Peyer's patch (tissue), 4 donors: Measurements from ENCODE around the gene ZNF394. TPM values are rescaled to one million over a fixed set of nuclear protein-coding genes. Genes with fewer than 3 reads are reported as not detected.

Source experiments
- DNase-seq, 3 donors: peaks; one replicate each; pipeline ENCODE4 v3.0.0-alpha.2; 2017 to 2019
- H3K27ac ChIP-seq, 4 donors: fragments of 200-600 bp; sonication (generic); one replicate each; pipeline ENCODE4 v1.5.1; 2016 to 2019
- H3K27me3 ChIP-seq, 2 donors: fragments of 200-600 bp; sonication (generic); one replicate each; pipeline ENCODE4 v1.5.1; 2019
- H3K36me3 ChIP-seq, 3 donors: fragments of 200-600 bp; sonication (generic); one replicate each; pipeline ENCODE4 v1.5.1; 2016 to 2019
- H3K4me1 ChIP-seq, 4 donors: fragments of 200-600 bp; sonication (generic); one replicate each; pipeline ENCODE4 v1.5.1; 2016 to 2019
- H3K4me3 ChIP-seq, 4 donors: fragments of 200-600 bp; sonication (generic); 1 replicate in 3 of 4; 2 replicates in 1 of 4; pipeline ENCODE4 v1.5.1; 2016 to 2019; ENCODE audit warnings: mild to moderate bottlenecking in 1 of 4
- H3K9me3 ChIP-seq, 4 donors: fragments of 200-600 bp; sonication (generic); one replicate each; pipeline ENCODE4 v1.5.1; 2016 to 2019; ENCODE audit warnings: mild to moderate bottlenecking in 1 of 4
- POLR2A ChIP-seq, 2 donors: fragments of 450-650 bp; IDR thresholded peaks; one replicate each; pipeline ENCODE4 v1.5.1; 2017; ENCODE audit warnings: antibody characterized with exemption in 2 of 2, mild to moderate bottlenecking in 2 of 2, moderate library complexity in 2 of 2
- total RNA-seq, 4 donors: library from RNA; depleted of rRNA; stranded (reverse); fragments of >200 nt; gene quantifications; one replicate each; pipeline ENCODE4 v1.1.0, GENCODE V29; 2016
- TF ChIP-seq, protein P1 (sequence below), 6 experiments: fragments of 450-650 bp in 4 of 6; fragments of 200-600 bp in 2 of 6; sonication (generic) in 1 of 6; IDR thresholded peaks; one replicate each; pipeline ENCODE4 v1.5.1; 2017 to 2019; ENCODE audit warnings: antibody characterized with exemption in 6 of 6, mild to moderate bottlenecking in 3 of 6, moderate library complexity in 1 of 6

ZNF394 gene
- total RNA-seq, 4 donors from 2014 or later = 37.3 to 71.8 (median 58.0) TPM

DNA sequence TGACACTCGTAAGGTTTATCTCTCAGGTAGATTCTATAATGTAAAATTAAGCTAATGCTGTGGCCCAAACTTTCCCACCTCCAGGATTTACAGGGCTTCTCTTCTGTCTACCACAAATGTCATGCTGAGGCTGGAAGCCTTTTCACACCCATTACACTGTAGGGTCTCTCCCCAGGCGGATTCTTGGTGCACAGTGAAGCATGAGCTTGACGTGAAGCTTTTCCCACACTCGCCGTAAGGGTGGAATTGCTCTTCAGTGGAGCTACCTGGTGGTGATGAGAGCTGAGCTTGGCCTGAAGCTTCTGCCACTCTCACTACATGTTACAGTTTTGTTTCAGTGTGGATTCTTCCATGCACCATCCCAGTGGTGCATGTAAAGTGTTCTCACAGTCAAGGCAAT, 40.5 kb upstream of the ZNF394 start:
- Histone ChIP-seq H3K4me3 (no peak overlapping the region), H3K36me3 (no peaks in the 10 kb centered on the region), H3K9me3 (peaks cover 0 to 19% (median 4%) of the 10 kb centered on the region in 4 donors), H3K27me3 (no peaks in the 10 kb centered on the region), H3K4me1 (no peaks in the 10 kb centered on the region), H3K27ac (no peak overlapping the region)
- DNase-seq = no peak
- TF ChIP-seq, protein P1, sequence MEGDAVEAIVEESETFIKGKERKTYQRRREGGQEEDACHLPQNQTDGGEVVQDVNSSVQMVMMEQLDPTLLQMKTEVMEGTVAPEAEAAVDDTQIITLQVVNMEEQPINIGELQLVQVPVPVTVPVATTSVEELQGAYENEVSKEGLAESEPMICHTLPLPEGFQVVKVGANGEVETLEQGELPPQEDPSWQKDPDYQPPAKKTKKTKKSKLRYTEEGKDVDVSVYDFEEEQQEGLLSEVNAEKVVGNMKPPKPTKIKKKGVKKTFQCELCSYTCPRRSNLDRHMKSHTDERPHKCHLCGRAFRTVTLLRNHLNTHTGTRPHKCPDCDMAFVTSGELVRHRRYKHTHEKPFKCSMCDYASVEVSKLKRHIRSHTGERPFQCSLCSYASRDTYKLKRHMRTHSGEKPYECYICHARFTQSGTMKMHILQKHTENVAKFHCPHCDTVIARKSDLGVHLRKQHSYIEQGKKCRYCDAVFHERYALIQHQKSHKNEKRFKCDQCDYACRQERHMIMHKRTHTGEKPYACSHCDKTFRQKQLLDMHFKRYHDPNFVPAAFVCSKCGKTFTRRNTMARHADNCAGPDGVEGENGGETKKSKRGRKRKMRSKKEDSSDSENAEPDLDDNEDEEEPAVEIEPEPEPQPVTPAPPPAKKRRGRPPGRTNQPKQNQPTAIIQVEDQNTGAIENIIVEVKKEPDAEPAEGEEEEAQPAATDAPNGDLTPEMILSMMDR (IDR thresholded peaks at IDR 0.05) = no peak
- no peak for TF ChIP-seq POLR2A (IDR thresholded peaks at IDR 0.05)

DNA sequence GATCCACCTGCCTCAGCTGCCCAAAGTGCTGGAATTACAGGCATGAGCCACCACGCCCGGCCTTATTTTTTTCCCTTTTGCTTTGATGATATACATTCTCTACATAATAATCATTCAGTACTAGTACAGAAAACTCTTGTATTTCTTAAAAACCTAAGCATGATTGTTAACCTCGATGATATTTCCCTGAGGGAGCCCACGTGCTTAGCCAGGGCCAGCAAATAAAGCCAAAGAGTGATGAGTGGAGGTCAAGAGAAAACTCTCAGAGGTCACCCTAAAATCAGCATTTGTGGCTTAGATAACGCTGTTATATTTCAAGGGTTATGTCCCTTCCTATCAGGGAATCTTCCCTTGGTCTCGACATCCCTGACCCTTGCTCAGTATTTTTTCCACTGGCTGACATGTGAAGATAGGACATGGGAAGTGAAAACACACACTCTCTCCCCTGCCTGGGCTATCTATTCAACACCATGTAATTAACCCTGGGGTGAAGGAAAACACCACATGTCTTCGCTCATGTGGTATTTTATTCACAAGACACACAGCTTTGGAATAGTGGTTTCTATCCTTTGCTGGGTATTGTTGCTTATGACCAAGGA, 39.2 kb upstream of the ZNF394 start:
- Histone ChIP-seq H3K4me1 (no peaks in the 10 kb centered on the region), H3K27ac (no peak overlapping the region), H3K36me3 (no peaks in the 10 kb centered on the region), H3K27me3 (no peaks in the 10 kb centered on the region), H3K4me3 (no peak overlapping the region), H3K9me3 (peaks cover 0 to 19% (median 4%) of the 10 kb centered on the region in 4 donors)
- no peak for TF ChIP-seq POLR2A (IDR thresholded peaks at IDR 0.05)
- TF ChIP-seq, protein P1 (IDR thresholded peaks at IDR 0.05) = no peak
- no peak for DNase-seq

DNA sequence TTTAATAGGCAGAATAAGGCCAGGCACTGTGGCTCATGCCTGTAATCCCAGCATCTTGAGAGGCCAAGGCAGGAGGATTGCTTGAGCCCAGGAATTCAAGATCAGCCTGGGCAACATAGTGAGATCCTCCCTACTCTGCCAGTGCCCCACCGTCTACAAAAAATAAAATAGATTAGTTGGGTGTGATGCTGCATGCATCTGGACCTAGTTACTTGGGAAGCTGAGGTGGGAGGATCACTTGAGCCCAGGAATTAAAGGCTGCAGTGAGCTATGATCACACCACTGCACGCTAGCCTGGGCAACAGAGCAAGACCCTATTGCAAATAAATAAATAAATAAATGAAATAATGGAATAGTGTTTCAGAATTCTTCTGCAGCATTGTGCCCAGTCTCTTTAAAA, 35.6 kb upstream of the ZNF394 start:
- Histone ChIP-seq H3K4me1 (no peaks in the 10 kb centered on the region), H3K36me3 (peaks cover 0 to 27% (median 4%) of the 10 kb centered on the region in 3 donors), H3K27me3 (no peaks in the 10 kb centered on the region), H3K9me3 (peaks cover 0 to 38% (median 12%) of the 10 kb centered on the region in 4 donors), H3K27ac (no peak overlapping the region), H3K4me3 (no peak overlapping the region)
- DNase-seq = no peak
- TF ChIP-seq POLR2A (IDR thresholded peaks at IDR 0.05) = no peak
- TF ChIP-seq, protein P1 (IDR thresholded peaks at IDR 0.05) = no peak

DNA sequence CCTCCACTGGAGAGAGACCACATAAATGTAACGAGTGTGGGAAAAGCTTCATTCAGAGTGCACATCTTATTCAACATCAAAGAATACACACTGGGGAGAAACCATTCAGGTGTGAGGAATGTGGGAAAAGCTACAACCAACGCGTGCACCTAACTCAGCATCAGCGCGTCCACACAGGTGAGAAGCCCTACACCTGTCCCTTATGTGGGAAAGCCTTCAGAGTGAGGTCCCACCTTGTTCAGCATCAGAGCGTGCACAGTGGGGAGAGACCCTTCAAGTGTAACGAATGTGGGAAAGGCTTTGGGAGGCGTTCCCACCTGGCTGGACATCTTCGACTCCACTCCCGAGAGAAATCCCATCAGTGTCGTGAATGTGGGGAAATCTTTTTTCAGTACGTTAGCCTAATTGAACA, 31.3 kb upstream of the ZNF394 start:
- TF ChIP-seq, protein P1 (IDR thresholded peaks at IDR 0.05) = no peak
- no peak for TF ChIP-seq POLR2A (IDR thresholded peaks at IDR 0.05)
- H3K4me1 ChIP-seq = no peaks in the 10 kb centered on the region
- DNase-seq = no peak
- H3K27ac ChIP-seq = no peak overlapping the region
- H3K9me3 ChIP-seq = peaks cover 0 to 40% (median 12%) of the 10 kb centered on the region in 4 donors
- H3K4me3 ChIP-seq = no peak overlapping the region
- no peaks in the 10 kb centered on the region for H3K27me3 ChIP-seq
- H3K36me3 ChIP-seq = peaks cover 0 to 70% (median 4%) of the 10 kb centered on the region in 3 donors

DNA sequence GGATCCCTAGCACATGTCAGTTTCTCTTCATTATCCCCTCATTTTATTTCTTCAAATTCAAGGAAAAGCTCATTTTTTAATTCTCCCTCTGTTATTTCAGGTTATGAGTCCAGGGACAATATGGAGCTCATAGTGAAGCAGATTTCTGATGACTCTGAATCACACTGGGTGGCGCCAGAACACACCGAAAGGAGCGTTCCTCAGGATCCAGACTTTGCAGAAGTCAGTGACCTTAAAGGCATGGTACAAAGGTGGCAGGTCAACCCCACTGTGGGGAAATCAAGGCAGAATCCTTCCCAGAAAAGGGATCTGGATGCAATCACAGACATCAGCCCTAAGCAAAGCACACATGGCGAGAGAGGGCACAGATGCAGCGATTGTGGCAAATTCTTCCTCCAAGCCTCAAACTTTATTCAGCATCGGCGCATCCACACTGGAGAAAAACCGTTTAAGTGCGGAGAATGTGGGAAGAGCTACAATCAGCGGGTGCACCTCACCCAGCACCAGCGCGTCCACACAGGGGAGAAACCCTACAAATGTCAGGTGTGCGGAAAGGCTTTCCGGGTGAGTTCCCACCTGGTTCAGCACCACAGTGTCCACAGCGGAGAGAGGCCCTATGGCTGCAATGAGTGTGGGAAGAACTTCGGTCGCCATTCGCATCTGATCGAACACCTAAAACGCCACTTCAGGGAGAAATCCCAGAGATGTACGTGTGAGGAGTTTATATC, 25.8 kb upstream of the ZNF394 start:
- H3K27ac ChIP-seq = no peak overlapping the region
- peaks cover 0 to 77% (median 0%) of the 10 kb centered on the region in 3 donors for H3K36me3 ChIP-seq
- DNase-seq = peak in 1 of 3 donors; percentile 63
- TF ChIP-seq, protein P1 (IDR thresholded peaks at IDR 0.05) = peak in 3 of 6 experiments; percentile 35 to 53 (median 44)
- no peak for TF ChIP-seq POLR2A (IDR thresholded peaks at IDR 0.05)
- peaks cover 0 to 13% (median 2%) of the 10 kb centered on the region in 4 donors for H3K9me3 ChIP-seq
- H3K4me3 ChIP-seq = no peak overlapping the region
- H3K4me1 ChIP-seq = no peaks in the 10 kb centered on the region
- H3K27me3 ChIP-seq = no peaks in the 10 kb centered on the region
